ENCODE results near the gene AURKA. TPM values are rescaled to one million over a fixed set of nuclear protein-coding genes. Genes with fewer than 3 reads are reported as not detected.

The AURKA gene
- under 1 TPM in 1 of 2 donors, not detected in 1; 0.41 TPM for total RNA-seq

GRCh38 chr20:56392132-56392880, at the start of gene AURKA, which contains the start of gene CSTF1:
TSS of gene AURKA (minus strand) at chr20:56392215. CDS start at chr20:56388197, 4,018 bp downstream.
TSS of gene CSTF1 (plus strand) at chr20:56392645. CDS start at chr20:56395553, 2,908 bp downstream.
- Histone ChIP-seq H3K9me3 (no peaks in the 10 kb centered on the region), H3K4me3 (peak within 1 kb of the TSS; percentile 84), H3K27ac (peak within 1 kb of the TSS; percentile 77 to 82), H3K4me1 (ENCODE audit: control insufficient read depth in 1 of 2, low read depth in 2 of 2) (peaks cover 14 to 20% of the 10 kb centered on the region in 2 donors), H3K27me3 (replicated peaks; ENCODE audit: insufficient read depth) (no peaks in the 10 kb centered on the region), H3K36me3 (peaks cover 7% of the 10 kb centered on the region)
- ATAC-seq (ENCODE audit: insufficient number of reproducible peaks, low FRiP score, low read depth): peak; percentile 99
- peak; percentile 97 for DNase-seq (ENCODE audit: low spot score)
- TF ChIP-seq CTCF (IDR thresholded peaks at IDR 0.05): no peak

- Histone ChIP-seq H3K4me1 (ENCODE audit: control insufficient read depth in 1 of 2, low read depth in 2 of 2) (no peaks in the 10 kb centered on the region), H3K4me3 (no peak overlapping the region), H3K27ac (no peak overlapping the region), H3K27me3 (replicated peaks; ENCODE audit: insufficient read depth) (no peaks in the 10 kb centered on the region), H3K9me3 (no peaks in the 10 kb centered on the region), H3K36me3 (no peaks in the 10 kb centered on the region)
- ATAC-seq (ENCODE audit: insufficient number of reproducible peaks, low FRiP score, low read depth): no peak
- DNase-seq (ENCODE audit: low spot score): no peak
- no peak for TF ChIP-seq CTCF (IDR thresholded peaks at IDR 0.05)
These were observed 48.5 kb upstream of the AURKA start for GRCh38 chr20:56440346-56441007.

- DNase-seq (ENCODE audit: low spot score): no peak
- ATAC-seq (ENCODE audit: insufficient number of reproducible peaks, low FRiP score, low read depth): no peak
- TF ChIP-seq CTCF (IDR thresholded peaks at IDR 0.05): no peak
- no peaks in the 10 kb centered on the region for H3K4me1 ChIP-seq (ENCODE audit: control insufficient read depth in 1 of 2, low read depth in 2 of 2)
- H3K27ac ChIP-seq: no peak overlapping the region
- H3K9me3 ChIP-seq: no peaks in the 10 kb centered on the region
- no peak overlapping the region for H3K4me3 ChIP-seq
- no peaks in the 10 kb centered on the region for H3K36me3 ChIP-seq
- no peaks in the 10 kb centered on the region for H3K27me3 ChIP-seq (replicated peaks; ENCODE audit: insufficient read depth)
These were observed 47.8 kb upstream of the AURKA start for GRCh38 chr20:56439771-56440291.

- Histone ChIP-seq H3K4me1 (ENCODE audit: control insufficient read depth in 1 of 2, low read depth in 2 of 2) (no peaks in the 10 kb centered on the region), H3K36me3 (no peaks in the 10 kb centered on the region), H3K9me3 (no peaks in the 10 kb centered on the region), H3K4me3 (no peak overlapping the region), H3K27me3 (replicated peaks; ENCODE audit: insufficient read depth) (no peaks in the 10 kb centered on the region), H3K27ac (no peak overlapping the region)
- ATAC-seq (ENCODE audit: insufficient number of reproducible peaks, low FRiP score, low read depth) (no peak), DNase-seq (ENCODE audit: low spot score) (no peak)
- no peak for TF ChIP-seq CTCF (IDR thresholded peaks at IDR 0.05)
These were observed 46.3 kb upstream of the AURKA start for GRCh38 chr20:56438284-56438683.
